Mammary epithelial cell (primary cell): ENCODE measurements around the gene GRN.

Source experiments
- CTCF ChIP-seq, 2 donors: IDR thresholded peaks in 1 of 2; conservative IDR thresholded peaks in 1 of 2; 2 replicates each; pipeline ENCODE4 v1.5.1; 2011 to 2012; ENCODE audit warnings: inconsistent platforms in 2 of 2, low read length in 2 of 2, mild to moderate bottlenecking in 2 of 2, control low read depth in 1 of 2, low read depth in 1 of 2; ENCODE audit not compliant: insufficient read depth in 1 of 2; ENCODE audit errors: extremely low read depth in 1 of 2
- EZH2 ChIP-seq: IDR thresholded peaks from 2 replicates; pipeline ENCODE4 v1.6.1; 2012; ENCODE audit warnings: low read length, inconsistent platforms, borderline replicate concordance

- TF ChIP-seq CTCF (conservative IDR thresholded peaks at IDR 0.05 in 1 of 2, IDR thresholded peaks at IDR 0.05 in 1 of 2; ENCODE audit: extremely low read depth in 1 of 2, insufficient read depth in 1 of 2, low read depth in 1 of 2, low read length in 2 of 2) (no peak), EZH2 (no peak)
Measured at GRCh38 chr17:44367231-44367979, 22.3 kb downstream of the GRN start.
